ENCODE measurements around the gene SYT1. TPM values are rescaled to one million over a fixed set of nuclear protein-coding genes. Genes with fewer than 3 reads are reported as not detected.

The SYT1 gene
- total RNA-seq, 3 donors from 2014 or later (not counting 1 experiment from before 2014, with no cell fraction given) = not detected

- Histone ChIP-seq H3K27ac (ENCODE audit: low read length) (no peak overlapping the region), H3K4me3 (ENCODE audit: low read length) (no peak overlapping the region), H3K9me3 (ENCODE audit: control insufficient read depth, insufficient read depth, low read length) (no peaks in the 10 kb centered on the region), H3K36me3 (ENCODE audit: control insufficient read depth, insufficient read depth, low read length) (no peaks in the 10 kb centered on the region), H3K27me3 (ENCODE audit: control insufficient read depth, insufficient read depth, low read length) (no peaks in the 10 kb centered on the region), H3K4me1 (ENCODE audit: control insufficient read depth, insufficient read depth, low read length) (no peaks in the 10 kb centered on the region)
- ATAC-seq = no peak
- no peak overlapping the region for H3K4me3 Mint-ChIP-seq
- 87% methylated on average over 2 of the region's 3 CpGs for WGBS (ENCODE audit: insufficient coverage)
- no peaks in the 10 kb centered on the region for H3K36me3 Mint-ChIP-seq
- H3K9me3 Mint-ChIP-seq = peaks cover 3% of the 10 kb centered on the region in 2 donors
- no peaks in the 10 kb centered on the region for H3K27me3 Mint-ChIP-seq (ENCODE audit: low read depth in 2 of 2)
- H3K27ac Mint-ChIP-seq = no peak overlapping the region
- TF ChIP-seq CTCF (IDR thresholded peaks at IDR 0.05) = no peak
- no peaks in the 10 kb centered on the region for H3K4me1 Mint-ChIP-seq
- no peak for DNase-seq
- intact Hi-C loops (cut with micrococcal nuclease) = no loop called here
These were observed 557.7 kb downstream of the SYT1 start for GRCh38 chr12:79422060-79422812.

- no peak for TF ChIP-seq CTCF (IDR thresholded peaks at IDR 0.05)
- ATAC-seq (no peak), DNase-seq (no peak)
- Histone ChIP-seq H3K4me3 (ENCODE audit: low read length) (no peak overlapping the region), H3K36me3 (ENCODE audit: control insufficient read depth, insufficient read depth, low read length) (no peaks in the 10 kb centered on the region), H3K9me3 (ENCODE audit: control insufficient read depth, insufficient read depth, low read length) (no peaks in the 10 kb centered on the region), H3K27me3 (ENCODE audit: control insufficient read depth, insufficient read depth, low read length) (no peaks in the 10 kb centered on the region), H3K4me1 (ENCODE audit: control insufficient read depth, insufficient read depth, low read length) (no peaks in the 10 kb centered on the region), H3K27ac (ENCODE audit: low read length) (no peak overlapping the region)
- Mint-ChIP-seq H3K9me3 (peaks cover 3% of the 10 kb centered on the region in 2 donors), H3K27ac (no peak overlapping the region), H3K4me1 (no peaks in the 10 kb centered on the region), H3K27me3 (ENCODE audit: low read depth in 2 of 2) (no peaks in the 10 kb centered on the region), H3K4me3 (no peak overlapping the region), H3K36me3 (no peaks in the 10 kb centered on the region)
- no CpG with 5 or more reads among the region's 3 CpGs for WGBS (ENCODE audit: insufficient coverage)
- intact Hi-C loops (cut with micrococcal nuclease) = no loop called here
These were observed 559.0 kb downstream of the SYT1 start for GRCh38 chr12:79423560-79423959.

GRCh38 chr12:79424109-79424721 is 559.6 kb downstream of the SYT1 start:
- peaks cover 3% of the 10 kb centered on the region in 2 donors for H3K9me3 Mint-ChIP-seq
- H3K36me3 ChIP-seq (ENCODE audit: control insufficient read depth, insufficient read depth, low read length) = no peaks in the 10 kb centered on the region
- DNase-seq (no peak), ATAC-seq (no peak)
- H3K27me3 ChIP-seq (ENCODE audit: control insufficient read depth, insufficient read depth, low read length) = no peaks in the 10 kb centered on the region
- H3K9me3 ChIP-seq (ENCODE audit: control insufficient read depth, insufficient read depth, low read length) = no peaks in the 10 kb centered on the region
- no peaks in the 10 kb centered on the region for H3K4me1 ChIP-seq (ENCODE audit: control insufficient read depth, insufficient read depth, low read length)
- no peak overlapping the region for H3K27ac ChIP-seq (ENCODE audit: low read length)
- TF ChIP-seq CTCF (IDR thresholded peaks at IDR 0.05) = no peak
- no peaks in the 10 kb centered on the region for H3K4me1 Mint-ChIP-seq
- no peak overlapping the region for H3K4me3 ChIP-seq (ENCODE audit: low read length)
- H3K27me3 Mint-ChIP-seq (ENCODE audit: low read depth in 2 of 2) = no peaks in the 10 kb centered on the region
- intact Hi-C loops (cut with micrococcal nuclease) = no loop called here
- H3K27ac Mint-ChIP-seq = no peak overlapping the region
- H3K36me3 Mint-ChIP-seq = no peaks in the 10 kb centered on the region
- no peak overlapping the region for H3K4me3 Mint-ChIP-seq
- 67% methylated on average over 1 of the region's 2 CpGs for WGBS (ENCODE audit: insufficient coverage)

All from natural killer cell (primary cell).